Measurements from ENCODE around the gene SLC25A51.

SLC25A51 gene

DNA sequence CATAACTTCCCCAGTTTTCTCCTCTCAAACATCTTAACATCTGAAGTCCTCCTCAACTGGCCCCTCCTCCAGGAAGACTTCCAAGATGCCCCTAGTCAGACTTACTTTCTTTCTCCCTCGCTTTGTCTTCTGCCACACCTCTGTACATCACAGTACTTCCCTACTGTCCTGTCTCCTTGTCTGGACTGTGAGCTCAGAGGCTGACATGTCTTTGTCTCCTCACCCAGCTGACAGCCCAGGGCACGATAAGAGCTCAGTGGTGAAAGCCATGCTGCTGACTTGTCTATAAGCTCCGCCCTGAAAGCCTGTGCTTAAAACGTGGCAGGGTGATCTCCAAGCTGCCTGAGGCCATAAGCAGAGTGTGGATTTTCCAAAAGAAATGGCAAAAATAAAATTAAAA is 33.0 kb upstream of the SLC25A51 start:
- DNase-seq = peak; percentile 90

DNA sequence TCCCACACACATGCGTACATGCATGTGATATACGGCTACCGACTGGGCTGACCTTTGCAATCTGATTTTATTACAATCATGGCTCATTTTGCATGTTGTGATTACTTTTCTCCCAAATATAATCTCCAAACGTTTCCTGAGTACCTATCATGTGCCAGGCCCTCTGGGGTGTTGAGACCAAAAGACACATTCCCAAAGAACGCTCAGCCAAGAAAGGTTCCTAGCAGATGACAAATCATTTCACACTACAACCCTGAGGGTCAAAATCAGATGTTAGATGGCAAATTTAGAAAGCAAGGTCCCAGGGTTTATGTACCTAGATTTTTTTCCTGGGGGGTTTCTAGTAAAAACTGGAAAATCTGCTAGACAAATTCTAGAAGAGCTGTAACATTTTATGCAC is 32.4 kb upstream of the SLC25A51 start:
- DNase-seq = no peak

DNA sequence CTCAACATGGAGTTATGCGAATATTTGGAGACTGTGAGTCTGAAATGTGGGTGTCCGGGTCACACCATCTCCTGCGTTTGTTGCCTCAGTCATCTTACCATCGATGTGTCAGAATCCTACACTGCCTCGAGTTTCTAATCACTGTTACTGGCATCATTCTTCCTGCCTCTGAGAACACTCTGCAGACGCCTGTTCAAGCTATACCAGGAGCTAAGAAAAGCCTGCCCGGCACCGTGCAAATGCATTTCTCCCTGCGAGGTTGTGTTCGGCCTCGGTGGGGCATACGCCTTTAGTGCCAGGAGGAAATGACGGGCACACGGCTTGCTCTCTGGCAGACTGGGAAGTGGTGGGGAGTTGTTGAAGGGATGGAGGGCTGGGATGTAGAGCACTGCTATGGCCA is 31.2 kb upstream of the SLC25A51 start:
- no peak for DNase-seq

DNA sequence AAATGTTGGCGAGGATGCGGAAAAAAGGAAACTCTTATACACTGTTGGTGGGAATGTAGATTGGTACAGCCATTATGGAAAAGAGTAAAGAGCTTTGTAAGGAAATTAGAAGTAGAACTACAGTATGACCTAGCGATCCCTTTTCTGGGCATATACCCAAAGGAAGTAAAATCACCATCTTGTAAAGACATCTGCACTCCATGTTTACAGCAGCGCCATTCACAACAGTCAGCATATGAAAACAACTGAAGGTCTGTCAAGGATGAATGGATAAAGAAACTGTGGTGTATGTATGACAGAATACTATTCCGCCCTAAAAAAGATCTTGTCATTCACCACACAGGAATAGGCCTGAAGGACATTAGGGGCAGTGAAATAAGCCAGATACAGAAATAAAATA is 27.7 kb upstream of the SLC25A51 start:
- no peak for DNase-seq

DNA sequence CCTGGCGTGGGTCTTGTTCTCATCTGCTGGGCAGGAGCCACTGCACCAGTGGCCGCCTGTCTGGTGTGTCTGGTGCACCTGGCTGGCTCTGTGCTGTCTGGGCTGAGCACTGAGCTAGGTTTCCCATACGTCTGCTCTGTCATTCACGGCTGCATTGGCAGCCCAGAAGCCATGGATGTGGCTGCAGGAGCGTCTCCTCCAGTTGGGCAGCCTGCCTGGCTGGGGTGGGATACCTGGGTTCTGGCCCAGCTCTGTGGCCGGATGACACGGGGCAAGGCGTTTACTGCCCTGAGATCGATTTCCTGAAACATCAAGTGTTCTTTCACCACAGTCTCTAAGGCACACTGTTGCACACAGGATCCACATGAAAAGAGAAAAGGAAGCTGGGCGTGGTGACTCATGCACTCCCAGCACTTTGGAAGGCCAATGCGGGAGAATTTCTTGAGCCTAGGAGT is 25.5 kb upstream of the SLC25A51 start:
- DNase-seq = no peak

DNA sequence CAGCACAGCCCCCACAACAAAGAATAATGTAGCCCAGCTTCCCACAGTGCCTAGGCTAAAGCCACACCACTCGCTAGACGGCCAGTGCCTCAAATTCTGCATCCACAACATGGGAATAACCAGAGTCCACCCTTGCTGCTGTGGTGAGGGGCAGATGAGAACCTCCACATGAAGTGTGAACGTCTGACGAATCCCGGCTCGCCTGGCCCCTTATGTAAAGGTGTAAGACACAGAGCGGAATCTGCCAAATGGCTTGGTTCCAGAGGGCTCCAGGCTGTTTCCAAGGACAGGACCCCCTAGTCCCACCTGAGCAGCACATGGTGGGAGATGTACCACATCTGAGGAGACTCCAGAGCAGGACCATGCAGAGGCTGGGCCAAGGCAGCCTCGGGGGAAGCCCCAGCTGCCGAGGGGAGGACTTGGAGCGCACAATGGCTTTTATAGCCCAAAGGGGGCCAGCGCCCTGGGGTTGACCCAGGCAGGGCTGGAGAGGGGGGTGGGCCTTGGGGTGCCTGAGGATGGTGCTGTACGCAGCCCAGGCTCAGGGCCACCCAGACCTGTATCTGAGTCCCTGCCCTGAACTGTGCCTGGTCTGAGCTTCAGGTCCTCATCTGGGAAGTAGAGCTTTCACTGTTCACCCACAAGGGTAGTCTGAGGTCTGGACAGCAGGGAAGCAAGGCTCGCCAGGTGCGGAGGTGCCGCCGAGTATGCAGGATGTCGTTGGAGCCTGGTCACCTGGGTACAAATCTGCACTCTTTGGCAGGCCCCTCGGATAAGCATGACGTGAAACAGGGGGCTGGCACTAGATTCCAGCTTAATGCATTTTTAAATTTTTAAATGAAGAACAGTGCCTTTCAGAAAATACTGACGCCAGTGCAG is 24.9 kb upstream of the SLC25A51 start:
- no peak for DNase-seq

DNA sequence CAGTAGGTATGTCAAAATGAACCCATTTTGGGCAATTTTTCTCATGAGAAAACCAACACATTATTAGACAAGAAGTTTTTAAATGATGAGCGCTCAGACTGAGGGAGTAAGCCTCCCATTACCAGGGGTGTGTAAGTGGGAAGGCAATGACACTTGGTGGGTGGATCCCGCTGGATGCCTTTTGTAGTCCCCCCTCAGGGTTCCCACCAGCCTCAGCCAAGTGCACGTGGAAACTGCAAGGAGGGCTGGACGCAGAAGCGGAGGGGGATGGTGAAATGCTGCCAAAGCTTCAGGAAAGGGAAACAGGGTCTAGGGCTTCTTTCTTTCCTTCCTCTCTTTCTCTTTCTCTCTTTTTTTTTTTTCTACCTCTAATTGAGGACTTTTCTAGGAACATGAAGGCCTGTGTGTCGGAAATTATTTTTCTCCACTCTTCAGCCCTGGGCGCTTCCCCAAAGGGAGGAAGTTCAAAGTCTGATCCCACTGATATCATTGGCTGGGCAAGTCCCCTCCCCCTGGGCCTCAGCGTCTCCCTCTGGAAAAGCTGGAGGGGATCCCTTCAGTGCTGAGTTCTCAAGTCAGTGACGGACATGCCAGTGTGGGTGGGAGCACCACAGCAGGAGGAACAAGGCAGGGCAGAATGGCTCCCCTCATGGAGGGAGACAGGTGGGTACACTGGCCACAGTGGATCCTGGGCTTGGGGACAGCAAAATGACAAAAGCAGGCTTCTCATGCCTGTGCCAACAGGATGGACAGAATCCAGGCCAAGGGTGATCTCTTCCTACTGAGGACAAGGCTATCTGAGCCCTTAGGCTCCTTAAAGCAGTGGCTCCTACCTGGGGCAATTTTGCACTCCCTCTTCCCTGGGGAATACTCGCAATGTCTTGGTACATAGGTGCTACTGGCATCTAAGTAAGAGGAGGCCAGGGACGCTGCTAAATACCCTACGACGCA is 23.9 kb upstream of the SLC25A51 start:
- DNase-seq = no peak

DNA sequence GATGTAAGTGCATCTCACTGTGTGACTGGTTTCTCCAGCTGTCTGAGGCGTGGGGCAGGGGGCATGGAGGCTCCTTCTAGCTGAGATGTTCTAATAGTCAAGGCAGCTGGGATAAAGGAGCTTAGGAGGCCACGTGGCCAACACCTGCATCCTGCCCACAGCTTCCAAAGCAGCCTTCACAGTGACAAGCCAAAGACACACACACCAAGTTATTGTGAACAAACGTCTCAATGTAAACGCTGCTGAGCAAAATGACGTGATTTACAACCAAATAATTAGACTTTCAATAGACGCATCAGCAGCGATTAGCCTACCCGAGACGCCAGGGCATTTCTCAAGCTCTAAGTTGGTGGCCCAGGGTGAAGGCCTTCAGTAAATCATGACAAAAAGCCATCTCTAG is 23.2 kb upstream of the SLC25A51 start:
- DNase-seq = no peak

DNA sequence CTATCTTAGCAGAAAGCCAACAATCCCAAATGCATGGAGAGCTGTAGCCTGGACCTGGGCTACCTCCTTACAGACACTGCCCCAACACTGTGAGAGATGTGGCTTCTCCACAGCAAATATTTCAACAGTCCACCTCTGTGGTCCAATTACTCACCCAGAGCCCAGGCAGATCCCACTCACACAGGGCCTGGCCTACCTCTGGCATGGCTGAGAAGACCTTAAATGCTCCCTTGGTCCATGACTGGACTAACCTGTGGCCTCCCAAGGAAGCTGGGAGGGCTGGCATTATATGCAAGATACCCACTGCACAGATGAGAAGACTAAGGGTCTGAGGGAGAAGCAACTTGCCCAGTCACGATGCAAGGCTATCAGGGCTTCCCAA is 22.8 kb upstream of the SLC25A51 start:
- DNase-seq = no peak

DNA sequence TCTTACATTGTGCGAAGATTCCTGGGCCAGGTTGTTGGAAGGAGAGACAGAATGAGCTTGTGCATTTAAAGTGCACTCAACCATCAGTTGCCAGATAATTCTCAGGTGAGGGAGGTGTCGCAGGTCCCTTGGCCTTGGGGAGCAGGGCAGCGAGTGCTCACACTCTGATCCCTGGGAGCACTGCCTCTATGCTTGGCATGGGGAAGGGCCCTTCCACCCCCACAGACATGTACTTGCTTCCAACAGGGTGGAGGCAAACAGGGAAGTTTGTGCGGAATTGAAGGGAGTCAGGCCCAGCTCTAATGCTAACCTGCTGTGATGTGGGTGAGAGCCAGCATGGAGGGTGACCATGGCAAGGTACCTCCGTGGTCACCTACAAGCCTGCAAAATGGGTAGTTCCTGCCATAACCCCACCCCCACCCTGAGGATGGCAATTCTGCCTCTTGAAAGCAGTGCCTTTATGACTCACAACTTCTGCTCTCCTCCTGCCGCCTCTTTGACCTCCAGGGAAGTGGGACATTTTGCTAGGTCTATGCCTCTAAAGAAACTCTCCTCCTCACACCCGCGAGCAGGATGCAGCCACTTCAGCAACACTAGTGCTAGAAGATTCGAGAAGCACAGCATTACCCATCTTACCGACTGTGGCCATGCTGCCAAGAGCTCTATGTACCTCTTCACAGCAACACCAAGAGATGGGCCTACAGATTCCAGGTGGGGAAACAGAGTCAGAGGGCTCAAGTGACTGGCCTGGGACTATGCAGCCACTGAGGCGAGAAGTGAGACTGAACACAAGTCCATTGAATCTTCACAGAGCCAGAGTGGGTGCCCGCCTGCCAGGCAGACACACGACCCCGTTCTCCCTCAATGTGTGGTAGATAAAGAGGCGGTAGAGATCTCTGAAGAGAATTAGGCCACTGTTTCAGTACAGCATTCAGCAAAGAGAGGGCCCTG is 22.1 kb upstream of the SLC25A51 start:
- no peak for DNase-seq

DNA sequence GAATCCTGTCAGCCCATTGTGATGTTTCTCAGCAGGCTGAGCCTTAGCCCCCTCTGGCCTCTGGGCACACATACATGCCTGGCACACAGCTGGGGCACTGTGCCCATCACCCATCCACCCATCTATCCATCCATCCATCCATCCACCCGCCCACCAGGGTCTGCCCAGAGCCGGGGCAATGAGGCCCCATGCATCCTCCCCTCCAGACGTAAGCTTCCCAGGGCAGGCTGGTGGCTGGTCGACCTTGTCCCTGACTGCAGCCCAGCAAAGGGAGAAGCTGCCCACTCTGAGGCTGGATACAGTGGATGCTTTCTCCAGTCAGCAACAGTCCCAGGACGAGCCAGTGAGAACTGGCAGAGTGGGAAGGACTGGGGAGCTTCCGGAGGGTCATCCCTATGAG is 21.1 kb upstream of the SLC25A51 start:
- DNase-seq = no peak

DNA sequence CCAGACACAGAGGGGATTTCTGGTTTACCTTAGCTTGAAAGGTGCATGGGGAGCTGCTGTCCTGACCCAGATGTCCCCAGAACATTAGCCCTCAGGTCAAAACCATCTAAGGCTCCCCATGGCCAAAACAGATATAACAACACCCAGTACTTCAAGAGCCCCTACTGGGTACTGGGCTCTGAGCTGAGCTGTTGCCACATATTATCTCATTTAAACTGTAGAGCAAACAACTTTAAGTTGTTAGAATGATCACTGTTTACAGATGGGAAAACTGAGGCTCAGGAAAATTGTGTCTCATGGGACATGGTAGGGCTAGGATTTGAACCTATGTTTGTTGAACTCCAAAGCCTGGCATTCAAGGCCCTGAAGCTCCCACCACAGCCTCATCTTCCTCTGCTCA is 20.6 kb upstream of the SLC25A51 start:
- no peak for DNase-seq

DNA sequence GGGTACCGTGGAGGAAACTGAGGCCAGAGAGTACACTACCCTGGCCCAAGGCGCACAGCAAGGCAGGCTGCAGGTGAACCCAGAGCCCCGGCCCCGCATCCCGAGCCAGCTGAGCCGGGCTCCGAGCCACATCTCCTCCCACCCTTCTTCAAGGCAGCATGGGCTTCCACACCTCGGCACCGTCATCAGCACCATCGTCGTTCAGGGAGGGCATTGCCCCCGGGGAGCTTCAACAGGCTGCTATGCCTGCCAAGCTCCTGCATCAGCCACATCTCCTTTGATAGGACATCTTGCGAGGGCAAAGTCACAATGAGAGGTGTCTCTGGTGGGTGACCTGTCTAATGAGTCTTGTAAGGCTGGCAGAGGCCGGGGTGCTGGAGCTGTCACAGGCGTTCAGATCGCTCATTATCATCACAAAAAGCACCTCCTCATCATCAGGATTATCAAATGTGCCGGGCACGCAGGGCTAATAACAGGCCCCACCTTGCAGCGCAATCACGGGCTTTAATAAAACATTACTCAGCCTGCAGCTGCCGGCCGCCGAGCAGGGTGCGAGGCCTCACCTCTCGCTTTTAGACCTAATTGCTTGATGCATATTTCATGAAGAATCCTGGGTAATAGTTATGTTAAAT is 20.0 kb upstream of the SLC25A51 start:
- no peak for DNase-seq

DNA sequence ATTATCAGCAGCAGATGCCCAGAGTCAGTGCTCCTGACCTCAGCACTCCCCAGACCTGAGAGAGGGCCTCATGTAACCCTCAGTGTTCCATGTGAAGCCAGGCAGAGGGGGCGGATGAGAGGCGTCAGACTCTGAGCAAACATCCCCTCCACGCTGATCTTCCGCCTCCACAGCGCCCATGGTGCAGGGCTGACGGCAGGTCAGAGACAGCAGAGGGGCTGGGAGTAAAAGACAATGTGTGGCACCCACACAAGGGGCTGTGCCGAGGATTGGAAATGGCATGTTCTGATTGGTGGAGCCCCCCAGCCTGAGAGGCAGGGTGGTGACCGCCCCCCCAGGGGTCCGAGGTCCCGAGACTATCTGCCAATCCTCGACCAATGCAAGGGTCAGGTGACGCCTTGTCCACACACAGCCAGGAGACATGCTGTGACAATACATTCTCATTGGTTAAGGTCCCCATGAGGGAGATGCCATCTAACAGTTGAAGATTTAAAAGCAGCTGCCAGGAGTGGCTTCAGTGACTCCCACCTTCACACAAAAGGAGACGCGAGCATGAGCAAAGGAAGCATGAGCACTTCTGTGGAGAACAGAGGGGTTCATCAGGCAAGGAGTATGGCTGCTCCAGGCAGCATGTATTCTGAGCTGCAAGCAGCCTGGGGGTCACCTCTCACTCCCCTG is 19.3 kb upstream of the SLC25A51 start:
- no peak for DNase-seq

DNA sequence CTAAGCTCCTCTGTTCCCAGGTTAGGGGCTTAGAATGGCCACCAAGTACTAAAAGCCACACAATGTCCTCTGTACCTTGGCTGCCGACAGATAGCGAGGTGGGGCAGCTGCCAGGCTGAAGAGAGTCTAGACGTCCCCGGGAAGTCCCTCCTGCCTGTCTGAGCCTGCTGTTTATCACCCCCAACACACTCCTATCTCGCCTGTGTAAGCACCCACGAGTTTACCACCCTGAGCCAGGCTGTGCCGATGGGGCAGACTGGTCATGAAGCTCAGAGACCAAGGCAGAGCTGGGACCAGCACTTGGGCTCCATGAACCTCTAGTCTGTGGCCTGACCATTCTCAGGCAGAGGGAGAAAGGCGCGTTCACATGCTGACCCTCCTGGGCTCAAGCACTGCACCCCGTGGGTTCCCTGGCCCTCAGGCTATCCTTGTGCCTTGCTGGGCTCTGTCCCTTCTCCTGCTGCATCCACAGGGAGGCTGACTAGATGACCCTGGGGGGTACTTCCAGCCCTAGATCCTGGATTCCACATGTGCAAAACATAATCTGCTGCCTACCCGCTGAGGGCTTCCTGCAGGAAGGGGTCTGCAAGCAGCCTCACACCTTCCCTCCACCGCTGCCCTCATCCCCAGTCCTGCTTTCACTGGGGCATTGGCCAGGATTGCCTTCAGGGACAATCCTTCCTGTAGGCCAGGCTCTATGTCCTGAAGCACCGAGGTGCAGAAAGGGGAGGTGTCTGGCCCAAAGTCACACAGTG is 18.6 kb upstream of the SLC25A51 start:
- DNase-seq = peak; percentile 7

DNA sequence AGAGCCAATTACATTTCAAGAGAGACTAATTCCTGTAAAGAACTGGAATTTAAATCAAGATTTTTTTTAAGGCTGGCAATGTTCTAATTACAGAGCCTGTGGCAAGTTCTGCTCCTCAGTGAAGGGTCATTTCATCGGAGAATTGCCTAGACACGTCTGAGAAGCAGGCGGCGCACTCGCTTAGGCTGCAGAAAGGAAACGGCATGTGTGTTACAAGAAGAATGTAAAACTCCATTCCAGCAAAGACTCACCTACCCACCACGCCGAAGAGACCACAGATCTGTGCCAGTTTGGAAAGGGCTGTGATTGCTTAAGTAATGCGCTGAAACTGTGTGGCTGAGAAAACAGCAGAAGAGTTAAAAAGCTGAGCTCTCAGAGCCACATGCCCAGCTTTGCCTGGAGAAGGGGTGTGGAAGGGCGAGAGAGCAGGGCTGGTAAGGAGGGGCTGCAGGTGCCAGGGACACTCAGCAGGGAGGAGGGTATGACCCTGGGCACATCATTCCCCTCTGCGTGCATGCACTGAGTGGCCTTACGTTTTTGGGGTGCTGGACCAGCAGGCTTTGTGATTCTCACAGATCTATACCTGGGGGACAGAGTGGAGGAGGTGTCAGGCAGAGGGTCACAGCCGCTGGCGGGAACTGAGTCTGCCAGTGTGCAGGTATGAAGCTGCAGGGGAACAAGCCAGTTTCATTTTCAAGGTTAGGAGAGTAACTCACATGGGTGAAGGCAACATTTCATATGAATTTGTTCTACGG is 17.8 kb upstream of the SLC25A51 start:
- DNase-seq = no peak

DNA sequence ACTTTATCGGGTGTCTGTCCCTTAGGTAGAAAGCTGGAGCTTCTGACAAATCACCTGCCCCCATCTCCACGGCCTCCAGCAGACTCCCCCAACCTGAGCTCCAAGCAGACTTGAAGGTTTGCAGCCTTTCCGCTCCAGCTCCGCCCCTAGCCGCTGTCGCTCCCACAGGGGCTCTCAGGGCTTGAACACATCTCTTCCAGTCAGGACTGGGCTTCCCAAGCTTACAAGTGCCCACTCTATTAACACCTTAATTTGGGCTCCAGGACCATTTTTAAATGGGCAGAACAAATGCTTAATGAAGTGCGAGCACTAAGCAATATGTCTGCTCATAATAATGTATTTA is 17.2 kb upstream of the SLC25A51 start:
- no peak for DNase-seq

DNA sequence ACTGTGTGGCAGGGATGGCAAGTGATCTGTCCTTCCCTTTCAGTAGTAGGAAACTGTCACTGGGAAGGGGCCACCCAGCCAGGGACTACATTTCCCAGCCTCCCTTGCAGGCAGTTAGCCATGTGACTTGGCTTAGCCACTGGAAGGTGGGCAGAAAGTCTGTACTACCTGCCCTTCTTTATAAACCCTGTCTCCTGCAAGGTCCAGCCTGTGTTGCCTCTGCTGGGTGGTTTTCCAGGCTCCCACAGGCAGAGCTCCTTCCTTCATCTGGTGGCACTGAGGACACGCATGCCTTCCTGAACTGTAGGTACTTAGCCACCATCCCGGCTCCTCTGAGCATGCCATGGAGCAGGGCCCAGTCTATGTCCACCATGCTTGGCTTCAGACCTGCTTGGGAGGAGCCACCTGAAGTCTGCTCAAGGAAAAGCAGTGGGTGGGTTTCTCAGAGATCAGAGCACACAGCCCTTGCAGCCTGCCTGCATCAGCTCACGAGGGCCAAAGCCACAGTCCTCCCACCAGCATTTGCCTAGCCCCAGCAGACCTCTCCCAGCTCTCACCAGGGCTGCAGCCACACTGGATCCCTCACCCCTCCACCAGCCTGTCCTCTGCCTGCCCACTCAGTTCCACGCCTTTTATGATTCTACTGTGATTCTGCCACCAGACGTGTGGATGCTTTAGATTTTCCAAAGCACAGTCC is 16.7 kb upstream of the SLC25A51 start:
- DNase-seq = peak; percentile 30

DNA sequence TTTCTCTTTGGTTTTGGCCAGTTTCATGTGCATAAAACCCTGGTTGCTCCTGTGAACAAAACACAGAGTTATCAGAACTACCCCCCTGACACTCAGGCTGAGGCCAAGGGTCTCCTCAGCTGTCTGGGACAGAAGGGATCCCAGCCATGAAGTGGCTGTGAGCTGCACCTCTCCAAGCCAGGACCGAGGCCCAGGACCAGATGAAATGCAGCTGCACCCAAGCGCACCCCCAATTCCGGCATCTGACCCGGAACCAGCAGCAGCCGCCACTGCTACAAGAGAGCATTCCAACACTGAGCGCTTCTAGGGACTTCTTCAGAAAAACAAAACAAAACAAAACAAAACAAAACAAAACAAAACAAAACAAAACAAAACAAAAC is 16.0 kb upstream of the SLC25A51 start:
- DNase-seq = no peak

Data from OCI-M1 (cell line).